Stomach (tissue), 9 donors: ENCODE measurements around the gene CNTN4. TPM values are rescaled to one million over a fixed set of nuclear protein-coding genes. Genes with fewer than 3 reads are reported as not detected.

Source experiments
- DNase-seq, 2 donors: peaks; one replicate each; pipeline versions ENCODE4 v3.0.0 to v3.0.0-alpha.2; 2013 to 2019
- H3K27ac ChIP-seq, 5 donors: fragments of 200-600 bp in 4 of 5; sonication (generic) in 4 of 5; one replicate each; pipeline ENCODE4 v1.5.1; 2013 to 2019; ENCODE audit warnings: mild to moderate bottlenecking in 1 of 5, moderate library complexity in 1 of 5
- H3K27me3 ChIP-seq, 3 donors: fragments of 200-600 bp; sonication (generic); one replicate each; pipeline ENCODE4 v1.5.1; 2017 to 2019; ENCODE audit warnings: mixed run types in 1 of 3
- H3K36me3 ChIP-seq, 4 donors: fragments of 200-600 bp; sonication (generic); 1 replicate in 3 of 4; 2 replicates in 1 of 4; pipeline ENCODE4 v1.5.1; 2016 to 2019
- H3K4me1 ChIP-seq, 4 donors: fragments of 200-600 bp; sonication (generic); one replicate each; pipeline ENCODE4 v1.5.1; 2016 to 2019
- H3K4me3 ChIP-seq, 4 donors: fragments of 200-600 bp; sonication (generic) in 3 of 4; one replicate each; pipeline ENCODE4 v1.5.1; 2016 to 2019; ENCODE audit warnings: mild to moderate bottlenecking in 1 of 4
- H3K9me3 ChIP-seq, 4 donors: fragments of 200-600 bp; sonication (generic); one replicate each; pipeline ENCODE4 v1.5.1; 2016 to 2019
- CTCF ChIP-seq, 7 experiments: fragments of 450-650 bp in 4 of 7; fragments of 200-600 bp in 3 of 7; sonication (generic) in 3 of 7; IDR thresholded peaks; one replicate each; pipeline ENCODE4 v1.5.1; 2016 to 2019; ENCODE audit warnings: antibody characterized with exemption in 7 of 7, control low read depth in 2 of 7, mild to moderate bottlenecking in 1 of 7
- EP300 ChIP-seq: sonication (generic); formaldehyde crosslinking; IDR thresholded peaks from one replicate; pipeline ENCODE4 v1.6.1; 2017; ENCODE audit warnings: antibody characterized with exemption
- POLR2A ChIP-seq, 4 donors: fragments of 450-650 bp; IDR thresholded peaks; one replicate each; pipeline ENCODE4 v1.6.1; 2016; ENCODE audit warnings: antibody characterized with exemption in 4 of 4, control low read depth in 2 of 4, mild to moderate bottlenecking in 1 of 4, moderate library complexity in 1 of 4
- POLR2AphosphoS5 ChIP-seq, 3 donors: sonication (generic); formaldehyde crosslinking; IDR thresholded peaks; one replicate each; pipeline ENCODE4 v1.6.1; 2016; ENCODE audit warnings: antibody characterized with exemption in 3 of 3
- WGBS, 5 donors: extraction: QIAGEN DNeasy Blood & Tissue Kit in 3 of 5; methylation state at CpG; one replicate each; pipeline versions ENCODE4 v1.1.5 to v1.1.7; 2013 to 2018; 5-methylcytosine and 5-hydroxymethylcytosine counted together
- intact Hi-C: fragments of 100-400 bp; cut with DNase I; formaldehyde crosslinking; loops from one replicate; pipeline ENCODE4 v1.15.1; 2023; ENCODE audit warnings: low total_unique reads
- polyA plus RNA-seq, 3 donors: library from polyadenylated mRNA; stranded (reverse); fragments of 200-250 nt; gene quantifications; one replicate each; pipeline ENCODE4 v1.2.3, GENCODE V29; 2013
- total RNA-seq, 5 donors: library from RNA; depleted of rRNA; stranded (reverse); fragments of >200 nt; gene quantifications; one replicate each; pipeline versions ENCODE4 v1.1.0 to v1.2.3, GENCODE V29; 2014 to 2016
- donor health status: healthy with polysubstance abuse.
- donor health status: Bipolar disorder and iron deficiency.
- donor health status: healthy.

Gene CNTN4
- total and polyA plus RNA-seq, 8 donors = 0.45 to 97.0 (median 5.6) TPM

DNA sequence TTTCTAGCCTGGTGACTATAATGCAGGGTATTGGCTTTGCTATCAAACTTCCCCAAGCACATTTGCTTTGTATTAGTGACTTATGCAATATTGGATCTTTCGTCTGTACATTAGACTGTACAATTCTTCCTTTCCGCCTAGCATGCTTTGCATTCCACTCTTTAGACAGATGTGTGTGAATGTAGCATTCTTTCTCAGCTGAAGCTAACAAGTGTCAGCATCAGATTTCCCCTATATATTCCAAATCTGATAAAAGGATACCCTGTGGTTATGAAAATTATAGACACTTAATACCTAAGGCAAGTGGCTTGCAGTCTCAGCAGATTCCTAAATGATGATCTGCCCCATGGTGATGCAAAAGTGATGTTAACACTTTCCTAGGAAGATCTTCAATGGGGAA is 360.1 kb downstream of the CNTN4 start:
- WGBS, 5 donors = 83 to 94% (median 92%) methylated on average over 2 of the region's 2 CpGs
- Histone ChIP-seq H3K4me1 (no peaks in the 10 kb centered on the region), H3K36me3 (no peaks in the 10 kb centered on the region), H3K4me3 (no peak overlapping the region), H3K27ac (no peak overlapping the region), H3K27me3 (no peaks in the 10 kb centered on the region), H3K9me3 (no peaks in the 10 kb centered on the region)
- intact Hi-C loops = no loop called here
- no peak for DNase-seq
- TF ChIP-seq CTCF (IDR thresholded peaks at IDR 0.05) (no peak), EP300 (no peak), POLR2AphosphoS5 (IDR thresholded peaks at IDR 0.05) (no peak), POLR2A (IDR thresholded peaks at IDR 0.05) (no peak)

DNA sequence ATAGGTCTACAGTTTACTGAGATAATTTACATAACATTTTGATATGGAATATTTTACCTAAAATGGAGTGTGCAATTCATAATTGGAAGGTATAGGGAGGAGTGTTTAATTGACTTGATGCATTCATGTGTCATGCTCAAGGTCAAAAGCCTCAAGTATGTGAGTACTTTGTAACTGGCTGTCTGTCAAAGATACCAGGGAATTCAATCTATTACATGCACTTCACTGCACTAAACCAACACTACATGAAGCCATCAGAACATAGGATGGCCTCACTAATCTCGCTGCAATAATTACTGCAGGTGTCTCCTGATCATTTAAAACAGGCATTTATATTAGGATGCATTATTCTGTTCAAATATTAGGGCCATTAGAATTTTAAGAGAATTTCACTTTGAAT is 367.2 kb downstream of the CNTN4 start:
- Histone ChIP-seq H3K4me1 (no peaks in the 10 kb centered on the region), H3K4me3 (no peak overlapping the region), H3K9me3 (no peaks in the 10 kb centered on the region), H3K27ac (no peak overlapping the region), H3K27me3 (no peaks in the 10 kb centered on the region), H3K36me3 (no peaks in the 10 kb centered on the region)
- DNase-seq = peak in 1 of 2 donors; percentile 9
- WGBS, 5 donors = 60 to 73% (median 64%) methylated on average over 1 of the region's 1 CpG
- intact Hi-C loops = no loop called here
- TF ChIP-seq CTCF (IDR thresholded peaks at IDR 0.05) (no peak), POLR2AphosphoS5 (IDR thresholded peaks at IDR 0.05) (no peak), POLR2A (IDR thresholded peaks at IDR 0.05) (no peak), EP300 (no peak)

DNA sequence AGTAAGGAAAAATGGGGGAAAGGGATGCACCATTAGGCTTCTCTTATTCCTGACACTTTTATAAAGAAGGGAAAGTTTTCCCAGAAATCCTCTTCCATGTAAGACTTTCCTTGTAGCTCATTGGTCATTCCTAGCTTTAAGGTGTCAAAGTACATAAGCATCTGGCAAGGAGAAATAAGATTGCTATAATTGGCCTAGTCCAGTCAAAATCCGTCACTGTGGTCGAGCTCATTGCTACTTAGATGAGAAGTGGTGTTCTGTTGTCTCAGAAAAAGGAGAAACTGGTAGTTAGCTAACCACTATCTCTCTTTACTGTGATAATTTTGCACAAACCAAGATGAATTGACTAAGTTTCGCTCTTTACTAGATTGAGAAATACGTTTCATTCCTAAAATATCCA is 370.1 kb downstream of the CNTN4 start:
- intact Hi-C loops = no loop called here
- no peaks in the 10 kb centered on the region for H3K4me1 ChIP-seq
- H3K9me3 ChIP-seq = no peaks in the 10 kb centered on the region
- DNase-seq = no peak
- no peak for TF ChIP-seq POLR2AphosphoS5 (IDR thresholded peaks at IDR 0.05)
- no peak for TF ChIP-seq POLR2A (IDR thresholded peaks at IDR 0.05)
- TF ChIP-seq EP300 = no peak
- H3K27ac ChIP-seq = no peak overlapping the region
- no peaks in the 10 kb centered on the region for H3K36me3 ChIP-seq
- WGBS, 5 donors = 68 to 81% (median 73%) methylated on average over 4 of the region's 4 CpGs
- no peak overlapping the region for H3K4me3 ChIP-seq
- no peaks in the 10 kb centered on the region for H3K27me3 ChIP-seq

DNA sequence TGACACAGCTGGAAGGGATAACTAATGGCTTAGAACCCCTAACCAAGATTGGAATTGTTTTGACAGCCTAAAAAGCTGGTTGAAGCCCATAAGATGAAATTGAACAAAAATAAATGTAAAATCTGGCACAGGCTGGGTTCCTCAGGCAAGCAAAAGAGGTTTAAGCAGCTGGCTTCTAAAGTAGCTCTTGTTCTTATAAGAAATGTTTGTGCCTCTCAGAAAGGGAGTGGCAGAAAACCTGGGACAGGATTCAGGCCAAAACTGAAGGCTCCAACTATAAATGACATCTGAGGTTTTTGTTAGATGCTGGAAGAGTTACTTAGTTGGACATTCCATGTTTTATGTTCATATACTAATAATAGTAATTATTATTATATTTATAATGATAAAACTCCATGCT is 378.3 kb downstream of the CNTN4 start:
- TF ChIP-seq EP300 = no peak
- TF ChIP-seq POLR2AphosphoS5 (IDR thresholded peaks at IDR 0.05) = no peak
- TF ChIP-seq CTCF (IDR thresholded peaks at IDR 0.05) = no peak
- TF ChIP-seq POLR2A (IDR thresholded peaks at IDR 0.05) = no peak
- Histone ChIP-seq H3K4me1 (no peaks in the 10 kb centered on the region), H3K36me3 (no peaks in the 10 kb centered on the region), H3K4me3 (no peak overlapping the region), H3K9me3 (no peaks in the 10 kb centered on the region), H3K27me3 (no peaks in the 10 kb centered on the region), H3K27ac (no peak overlapping the region)
- no peak for DNase-seq
- intact Hi-C loops = no loop called here

DNA sequence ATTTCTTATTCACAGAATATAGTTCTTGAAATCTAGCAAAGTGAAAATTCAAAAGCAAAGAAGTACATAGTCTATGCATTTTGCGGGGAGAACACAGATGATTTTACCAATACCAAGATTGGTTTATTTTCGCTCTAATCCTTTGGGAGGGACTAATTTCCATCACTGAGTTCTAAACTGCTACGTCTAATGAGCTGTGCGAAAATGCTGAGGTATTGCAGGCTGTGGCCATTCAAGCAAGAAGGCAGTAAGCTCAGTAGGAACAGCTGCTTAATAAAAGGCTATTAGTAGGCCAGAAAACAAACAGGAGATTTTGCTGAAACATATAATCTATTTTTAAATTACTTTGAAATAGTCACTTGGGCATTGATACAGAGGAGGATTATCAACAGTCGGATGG is 379.0 kb downstream of the CNTN4 start:
- intact Hi-C loops = no loop called here
- no peak overlapping the region for H3K27ac ChIP-seq
- no peaks in the 10 kb centered on the region for H3K4me1 ChIP-seq
- peak in 1 of 2 donors; percentile 22 for DNase-seq
- no peaks in the 10 kb centered on the region for H3K36me3 ChIP-seq
- no peak overlapping the region for H3K4me3 ChIP-seq
- 74 to 85% (median 80%) methylated on average over 5 of the region's 5 CpGs for WGBS, 5 donors
- no peaks in the 10 kb centered on the region for H3K27me3 ChIP-seq
- TF ChIP-seq CTCF (IDR thresholded peaks at IDR 0.05) (no peak), POLR2AphosphoS5 (IDR thresholded peaks at IDR 0.05) (no peak), POLR2A (IDR thresholded peaks at IDR 0.05) (no peak), EP300 (no peak)
- no peaks in the 10 kb centered on the region for H3K9me3 ChIP-seq
